MG63 (cell line): ENCODE data around the gene C1QTNF1. TPM values are rescaled to one million over a fixed set of nuclear protein-coding genes. Genes with fewer than 3 reads are reported as not detected.
A peak's percentile ranks its signal among the peaks of the same experiment; 100 is the strongest.

Experiments
- DNase-seq: peaks from one replicate; pipeline ENCODE4 v3.0.0-alpha.2; 2020
- H3K27me3 ChIP-seq: fragments of 250-450 bp; sonication (Bioruptor Pico); 2 replicates; pipeline ENCODE4 v1.5.1; 2020; ENCODE audit warnings: mild to moderate bottlenecking, moderate library complexity
- H3K36me3 ChIP-seq: fragments of 250-450 bp; sonication (Bioruptor Pico); 2 replicates; pipeline ENCODE4 v1.5.1; 2020; ENCODE audit warnings: mild to moderate bottlenecking, moderate library complexity
- H3K4me3 ChIP-seq: fragments of 250-450 bp; sonication (Bioruptor Pico); 2 replicates; pipeline ENCODE4 v1.5.1; 2020; ENCODE audit warnings: mild to moderate bottlenecking, moderate library complexity
- H3K9me3 ChIP-seq: fragments of 250-450 bp; sonication (Bioruptor Pico); 2 replicates; pipeline ENCODE4 v1.5.1; 2020; ENCODE audit warnings: mild to moderate bottlenecking, moderate library complexity
- total RNA-seq: library from RNA; depleted of rRNA; stranded (reverse); fragments of >200 nt; shearing (Covaris generic); gene quantifications from 2 replicates; pipeline ENCODE4 v1.2.3, GENCODE V29; 2014; ENCODE audit warnings: low replicate concordance

C1QTNF1 gene
- total RNA-seq, 1 experiment from 2014 or later: 38.4 TPM

GRCh38 chr17:78991017-78991738, 32.8 kb upstream of the C1QTNF1 start:
- no peak for DNase-seq
- Histone ChIP-seq H3K9me3 (no peaks in the 10 kb centered on the region), H3K36me3 (peaks cover 48% of the 10 kb centered on the region), H3K27me3 (no peaks in the 10 kb centered on the region), H3K4me3 (no peak overlapping the region)

DNA sequence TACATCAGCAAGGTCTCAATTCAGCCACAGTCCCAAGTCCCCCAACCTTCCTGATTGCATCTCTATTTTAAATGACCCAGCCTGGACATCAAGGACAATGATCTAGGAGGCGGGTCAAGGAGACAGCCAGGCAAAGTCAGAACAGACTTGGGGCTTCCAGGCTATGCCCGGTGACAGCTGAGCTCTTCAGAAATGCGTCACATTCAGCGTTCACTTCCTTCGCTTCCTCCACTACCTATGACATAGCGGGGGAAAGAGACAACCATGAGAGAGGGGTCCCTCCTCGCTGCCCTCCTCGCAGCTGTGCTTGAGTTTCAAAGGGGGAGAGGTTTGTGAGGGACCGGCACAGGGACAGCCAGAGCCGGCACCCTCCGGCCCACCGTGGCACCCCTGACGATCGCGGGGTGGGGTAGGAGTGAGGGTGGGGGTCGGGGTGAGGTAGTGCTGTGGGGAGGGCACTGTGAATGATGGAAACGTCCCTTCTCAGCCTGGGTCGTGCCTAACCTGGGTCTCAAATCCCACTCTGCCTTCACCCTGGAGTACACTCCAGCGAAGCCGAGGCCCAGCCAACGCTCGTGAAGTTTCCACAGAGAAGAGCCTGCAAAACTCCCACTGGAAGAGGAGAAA, 31.9 kb upstream of the C1QTNF1 start:
- Histone ChIP-seq H3K4me3 (no peak overlapping the region), H3K9me3 (no peaks in the 10 kb centered on the region), H3K36me3 (peaks cover 54% of the 10 kb centered on the region), H3K27me3 (no peaks in the 10 kb centered on the region)
- DNase-seq: no peak

DNA sequence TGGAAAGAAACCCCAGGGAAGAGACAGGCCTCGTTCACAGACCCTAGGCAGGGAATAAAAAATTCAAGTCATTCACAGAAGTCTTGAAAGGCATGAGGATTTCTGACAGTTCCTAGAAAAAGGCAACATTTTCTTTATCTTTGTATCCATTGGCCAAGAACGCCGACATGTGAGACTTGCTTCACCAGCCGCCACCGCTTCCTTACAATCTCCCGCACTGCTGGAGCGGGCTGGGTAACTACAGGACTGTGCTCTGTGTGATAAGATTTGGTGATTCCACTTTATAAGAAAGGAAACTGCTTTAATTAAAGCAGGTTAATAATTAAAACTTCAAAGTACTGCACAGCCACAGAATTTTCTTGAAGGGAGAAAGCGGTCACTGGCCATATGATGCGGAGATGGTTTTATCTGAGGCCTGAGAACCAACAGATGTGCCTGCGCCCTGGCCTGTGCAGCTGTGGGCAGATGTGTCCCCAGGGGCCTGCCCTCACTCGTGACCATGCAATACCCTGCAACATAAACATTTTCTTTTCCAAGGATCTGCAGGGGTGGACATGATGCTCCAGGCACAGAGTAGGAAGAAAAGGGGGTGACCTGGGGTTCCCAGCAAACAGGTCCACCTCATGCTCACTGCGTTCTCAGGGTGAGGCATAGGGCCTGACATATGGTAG, 31.3 kb upstream of the C1QTNF1 start:
- peaks cover 59% of the 10 kb centered on the region for H3K36me3 ChIP-seq
- H3K4me3 ChIP-seq: no peak overlapping the region
- DNase-seq: no peak
- H3K27me3 ChIP-seq: no peaks in the 10 kb centered on the region
- no peaks in the 10 kb centered on the region for H3K9me3 ChIP-seq

DNA sequence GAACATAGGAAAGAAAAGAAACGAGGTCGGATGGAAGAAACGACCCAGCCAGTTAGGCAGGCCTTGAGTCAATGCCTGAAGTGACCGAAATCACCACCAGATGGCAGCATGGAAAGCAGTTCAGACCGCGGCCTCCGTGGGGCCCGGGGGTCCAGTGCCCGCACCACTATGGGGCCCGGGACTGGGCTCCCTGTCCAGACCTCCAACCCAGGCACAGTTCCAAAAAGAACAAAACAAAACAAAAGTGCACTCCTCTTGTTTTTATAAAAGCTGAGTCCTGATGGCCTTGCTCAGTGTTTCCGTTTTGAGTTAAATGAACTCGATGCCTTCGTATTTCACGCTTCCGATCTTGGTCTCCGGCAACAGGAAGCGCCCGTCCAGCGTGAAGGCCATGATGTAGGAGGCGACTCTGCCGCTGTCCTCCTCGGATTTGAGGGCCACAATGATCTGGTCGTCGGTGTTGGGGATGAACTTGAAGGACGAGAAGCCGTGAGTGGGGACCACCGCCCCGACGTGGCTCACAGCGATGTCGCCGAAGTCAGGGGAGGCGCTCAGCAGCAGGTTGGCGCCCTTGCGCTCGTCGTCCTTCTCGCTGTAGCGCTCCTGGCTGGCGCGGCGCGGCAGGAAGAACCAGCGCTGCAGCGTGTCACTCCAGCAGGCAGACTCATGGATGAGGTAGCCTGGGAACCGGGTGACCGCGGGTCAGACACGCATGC, 30.6 kb upstream of the C1QTNF1 start:
- Histone ChIP-seq H3K27me3 (no peaks in the 10 kb centered on the region), H3K9me3 (no peaks in the 10 kb centered on the region), H3K4me3 (no peak overlapping the region), H3K36me3 (peaks cover 66% of the 10 kb centered on the region)
- DNase-seq: peak; percentile 40

DNA sequence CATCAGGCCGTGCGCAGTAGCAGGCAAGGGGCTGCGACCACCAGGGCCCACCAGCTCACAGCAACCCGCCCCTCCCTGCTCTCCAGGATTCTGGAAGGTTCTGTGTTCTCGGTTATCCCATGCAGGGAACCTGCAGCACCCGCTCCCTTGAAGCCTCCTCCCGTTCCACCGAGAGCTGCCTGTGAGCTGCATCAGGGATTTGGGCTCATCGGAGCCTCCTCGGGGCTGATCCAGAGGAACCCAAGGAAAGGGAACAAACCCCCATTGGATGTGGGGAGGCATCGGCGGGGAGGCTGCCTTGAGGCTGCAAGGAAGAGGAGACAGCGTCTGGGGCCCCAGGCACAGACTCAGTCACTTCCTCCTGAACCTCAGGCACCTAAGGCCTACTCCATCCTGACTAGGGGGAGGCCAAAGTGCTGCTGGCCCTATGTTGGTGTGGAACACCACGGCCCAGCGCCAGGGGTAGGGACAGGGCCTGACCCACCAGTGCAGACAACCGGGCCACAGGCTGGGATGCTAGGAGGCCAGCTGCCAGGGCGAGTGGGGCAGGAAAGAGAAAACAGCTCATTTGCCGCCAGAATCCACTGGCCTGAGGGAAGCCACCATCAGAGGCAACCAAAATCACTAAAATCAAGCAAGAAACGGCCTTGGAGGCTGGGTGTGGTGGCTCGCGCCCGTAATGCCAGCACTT, 29.8 kb upstream of the C1QTNF1 start:
- Histone ChIP-seq H3K4me3 (no peak overlapping the region), H3K27me3 (no peaks in the 10 kb centered on the region), H3K36me3 (peaks cover 74% of the 10 kb centered on the region), H3K9me3 (no peaks in the 10 kb centered on the region)
- DNase-seq: no peak

DNA sequence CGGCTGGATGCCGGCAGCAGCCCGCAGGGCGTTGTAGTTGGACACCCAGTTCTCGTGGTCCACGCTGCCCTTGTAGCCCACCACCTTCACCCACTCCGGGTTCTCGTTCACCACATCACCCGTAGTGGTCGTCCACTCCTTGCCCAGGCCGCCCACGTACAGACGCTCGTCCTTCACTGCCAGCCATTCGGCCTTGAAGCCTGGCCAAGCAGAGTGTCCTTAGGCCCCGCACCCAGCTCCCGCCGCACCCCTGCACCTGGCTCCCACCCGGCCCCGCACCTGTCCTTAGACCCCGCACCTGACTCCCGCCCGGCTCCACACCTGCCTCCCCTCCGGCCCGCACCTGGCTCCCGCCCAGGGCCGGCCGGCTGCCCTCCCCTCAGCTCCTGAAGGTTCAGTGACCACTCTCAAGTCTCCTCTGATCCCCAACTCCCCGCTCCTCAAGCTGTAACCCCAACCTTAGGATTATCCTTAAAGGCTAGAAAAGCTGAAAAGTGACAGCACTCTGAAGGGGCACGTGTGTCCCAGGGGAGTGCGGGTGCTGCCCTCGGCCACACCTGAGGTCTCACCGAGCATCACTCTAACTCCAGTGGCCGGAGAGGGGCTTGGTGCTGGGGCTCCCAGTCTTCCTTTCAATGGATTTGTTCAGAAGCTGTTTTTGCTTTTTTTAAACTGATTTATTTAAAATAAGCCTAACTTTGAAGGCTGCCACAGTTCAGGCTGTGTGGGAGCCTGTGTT, 28.8 kb upstream of the C1QTNF1 start:
- Histone ChIP-seq H3K36me3 (peaks cover 78% of the 10 kb centered on the region), H3K27me3 (no peaks in the 10 kb centered on the region), H3K9me3 (no peaks in the 10 kb centered on the region), H3K4me3 (no peak overlapping the region)
- no peak for DNase-seq

DNA sequence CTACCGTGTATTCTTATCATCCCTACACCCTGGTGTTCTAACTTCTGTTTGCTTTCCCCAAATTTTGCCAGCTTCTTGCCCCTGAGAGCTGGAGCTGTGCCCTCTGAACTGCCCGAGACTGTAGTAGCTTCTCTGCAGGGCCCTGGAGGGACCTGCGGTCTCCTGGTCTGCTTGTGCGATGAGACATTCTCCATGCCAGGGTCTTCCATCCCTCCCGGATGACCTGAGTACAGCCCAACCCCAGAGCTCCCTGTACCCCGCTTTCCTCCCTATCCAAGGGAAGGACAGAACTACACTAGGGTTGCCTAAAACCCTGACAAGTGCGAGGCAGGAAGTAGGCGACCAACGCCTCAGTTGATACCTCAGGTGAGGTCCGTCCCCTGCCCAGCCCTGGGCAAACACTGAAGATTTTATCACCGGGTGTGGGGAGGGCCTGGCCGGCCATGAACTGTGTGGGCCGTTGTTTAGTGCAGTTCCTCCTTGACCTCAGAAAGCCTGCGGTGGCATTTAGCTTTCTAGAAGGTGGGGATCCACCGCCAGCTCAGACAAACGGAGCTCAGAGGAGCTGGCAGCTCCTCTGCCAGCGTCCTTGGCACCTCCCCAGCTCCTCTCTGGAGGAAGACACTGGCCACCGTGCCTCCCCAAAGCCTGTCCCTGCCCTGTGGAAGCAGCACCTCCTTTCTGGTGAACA, 28.1 kb upstream of the C1QTNF1 start:
- Histone ChIP-seq H3K9me3 (no peaks in the 10 kb centered on the region), H3K4me3 (no peak overlapping the region), H3K27me3 (no peaks in the 10 kb centered on the region), H3K36me3 (peaks cover 71% of the 10 kb centered on the region)
- DNase-seq: no peak

DNA sequence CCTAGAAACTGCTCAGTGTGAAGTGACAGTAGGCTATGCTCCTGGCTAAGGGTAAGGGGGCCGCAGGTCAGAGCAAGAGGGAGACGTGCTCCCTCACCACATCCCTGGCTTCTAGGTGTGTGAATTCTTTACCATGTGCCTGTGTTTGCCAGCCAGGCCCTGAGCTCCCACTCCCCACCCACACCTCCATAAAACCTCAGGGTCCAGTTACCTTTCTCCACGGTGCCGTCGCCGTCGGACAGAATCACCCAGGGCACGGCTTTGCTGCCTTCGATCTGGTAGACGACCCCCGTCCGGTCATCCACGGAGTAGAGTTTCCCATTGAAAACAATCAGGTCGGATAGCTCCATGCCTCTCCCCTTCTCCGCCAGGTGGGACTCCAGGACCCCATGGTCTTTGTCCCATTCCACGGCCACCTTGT, 27.2 kb upstream of the C1QTNF1 start:
- Histone ChIP-seq H3K9me3 (no peaks in the 10 kb centered on the region), H3K36me3 (peaks cover 62% of the 10 kb centered on the region), H3K27me3 (no peaks in the 10 kb centered on the region), H3K4me3 (no peak overlapping the region)
- DNase-seq: no peak

DNA sequence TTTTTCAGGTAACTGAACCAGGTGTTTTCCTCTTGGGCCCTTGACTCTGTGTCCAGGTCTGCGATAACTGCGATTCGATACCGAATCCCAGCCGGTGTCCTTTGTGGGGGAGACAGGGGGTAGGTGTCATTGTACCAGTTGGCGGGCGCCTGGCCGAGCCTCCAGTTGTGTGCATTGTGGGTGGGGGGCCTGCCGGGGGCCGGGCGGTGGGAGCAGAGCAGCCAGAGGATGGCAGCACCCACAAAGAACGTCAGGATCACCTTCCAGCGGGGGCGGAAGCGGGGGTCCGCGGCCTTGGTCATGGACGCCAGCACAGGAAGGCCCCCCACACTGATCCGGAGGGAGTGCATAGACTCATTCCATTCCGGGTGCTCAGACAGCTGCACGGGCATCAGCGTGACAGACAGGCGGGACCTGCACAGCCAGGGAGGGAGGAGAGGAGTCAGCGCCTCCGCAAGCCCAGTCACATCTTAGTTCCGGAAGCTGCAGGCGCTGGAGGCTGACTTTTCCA, 26.7 kb upstream of the C1QTNF1 start:
- peaks cover 64% of the 10 kb centered on the region for H3K36me3 ChIP-seq
- H3K9me3 ChIP-seq: no peaks in the 10 kb centered on the region
- no peak for DNase-seq
- H3K4me3 ChIP-seq: no peak overlapping the region
- no peaks in the 10 kb centered on the region for H3K27me3 ChIP-seq

- H3K27me3 ChIP-seq: no peaks in the 10 kb centered on the region
These were observed 26.1 kb upstream of the C1QTNF1 start for GRCh38 chr17:78997881-78998280.

GRCh38 chr17:78998311-78999055, 25.5 kb upstream of the C1QTNF1 start:
- peak; percentile 39 for DNase-seq
- H3K36me3 ChIP-seq: peaks cover 56% of the 10 kb centered on the region

More at GRCh38 chr17:78997881-78998280, 26.1 kb upstream of the C1QTNF1 start:
- no peaks in the 10 kb centered on the region for H3K9me3 ChIP-seq
- DNase-seq: no peak
- H3K36me3 ChIP-seq: peaks cover 62% of the 10 kb centered on the region
- H3K4me3 ChIP-seq: no peak overlapping the region

GRCh38 chr17:78999056-78999768, 24.8 kb upstream of the C1QTNF1 start:
- no peak overlapping the region for H3K4me3 ChIP-seq
- no peaks in the 10 kb centered on the region for H3K27me3 ChIP-seq
- no peak for DNase-seq
- peaks cover 50% of the 10 kb centered on the region for H3K36me3 ChIP-seq
- no peaks in the 10 kb centered on the region for H3K9me3 ChIP-seq

More at GRCh38 chr17:78998311-78999055, 25.5 kb upstream of the C1QTNF1 start:
- no peaks in the 10 kb centered on the region for H3K9me3 ChIP-seq
- H3K4me3 ChIP-seq: no peak overlapping the region
- no peaks in the 10 kb centered on the region for H3K27me3 ChIP-seq

GRCh38 chr17:78999947-79000395, 24.0 kb upstream of the C1QTNF1 start:
- H3K36me3 ChIP-seq: peaks cover 47% of the 10 kb centered on the region
- H3K27me3 ChIP-seq: no peaks in the 10 kb centered on the region
- no peak for DNase-seq
- no peak overlapping the region for H3K4me3 ChIP-seq
- H3K9me3 ChIP-seq: no peaks in the 10 kb centered on the region
